GM19193 (cell line): Measurements from ENCODE around the gene AMT.

Experiments used
- POLR2A ChIP-seq: IDR thresholded peaks from 4 replicates; pipeline ENCODE4 v1.6.1; 2011; ENCODE audit not compliant: insufficient read depth, insufficient read length; ENCODE audit errors: extremely low read depth

Gene AMT

GRCh38 chr3:49385617-49386016 is 36.7 kb downstream of the AMT start:
- TF ChIP-seq POLR2A = no peak

- TF ChIP-seq POLR2A = no peak
Observed at GRCh38 chr3:49383387-49383786, 38.9 kb downstream of the AMT start.

- no peak for TF ChIP-seq POLR2A
Observed at GRCh38 chr3:49378249-49378895, 43.9 kb downstream of the AMT start.

GRCh38 chr3:49377483-49377882 is 44.8 kb downstream of the AMT start:
- TF ChIP-seq POLR2A = no peak

GRCh38 chr3:49371946-49372345 is 50.3 kb downstream of the AMT start:
- no peak for TF ChIP-seq POLR2A

GRCh38 chr3:49370585-49371290 is 51.5 kb downstream of the AMT start:
- TF ChIP-seq POLR2A = no peak
